K562 (cell line): ENCODE data around the gene DAGLA. TPM values are rescaled to one million over a fixed set of nuclear protein-coding genes. Genes with fewer than 3 reads are reported as not detected.

ENCODE experiments used
- ATAC-seq: fragments of 200-7000 bp; cut with Tn5 transposase; 3 replicates; pipeline ENCODE4 v1.9.1; 2020; ENCODE audit warnings: moderate library complexity
- BruUV-seq: library from RNA; stranded (reverse); fragments of 400-500 nt; replicated peaks from 2 replicates; lab custom pipeline; 2021; lab: Mats Ljungman, UMichigan
- CTCF ChIA-PET: fragments of 300-600 bp; formaldehyde crosslinking; extraction: SDS; loops from one replicate; lab custom pipeline; 2021; ENCODE audit warnings: low intra/inter-chr PET ratio; lab: Yijun Ruan, JAX
- POLR2A ChIA-PET: fragments of 300-600, 350-650 bp; sonication (Branson Sonifier 250); formaldehyde crosslinking; extraction: SDS; loops from one replicate; lab custom pipeline; 2021; ENCODE audit warnings: antibody characterized with exemption, inconsistent platforms; lab: Yijun Ruan, JAX
- DNase-seq, 4 experiments: peaks; one replicate each; pipeline versions ENCODE4 v3.0.0 to v3.0.0-alpha.2; 2011 to 2018; ENCODE audit warnings: low spot score in 3 of 4, mixed read lengths in 3 of 4; ENCODE audit errors: extremely low read depth in 1 of 4
- FAIRE-seq: peaks from 2 replicates; lab custom pipeline; 2011; peaks lifted over from hg19 to GRCh38; lab: Jason Lieb, UNC
- H2AFZ ChIP-seq: 2 replicates; pipeline ENCODE4 v1.6.0; 2011; ENCODE audit warnings: low read depth, low read length, control low read depth, inconsistent platforms
- H3K27ac ChIP-seq: fragments of 200-600 bp; 3 replicates; pipeline ENCODE4 v1.8.0; 2011; ENCODE audit warnings: low read depth, mild to moderate bottlenecking, control low read depth, inconsistent platforms, low read length, moderate library complexity, mixed read lengths; ENCODE audit errors: extremely low read depth
- H3K27me3 ChIP-seq, 2 experiments: fragments of 300-600 bp in 1 of 2; 2 replicates in 1 of 2; 3 replicates in 1 of 2; pipeline versions ENCODE4 v1.6.0 to v1.8.0; 2011; ENCODE audit warnings: inconsistent platforms in 2 of 2, low read length in 2 of 2, mild to moderate bottlenecking in 1 of 2, mixed read lengths in 1 of 2, moderate library complexity in 1 of 2; ENCODE audit not compliant: control insufficient read depth in 2 of 2, insufficient read depth in 2 of 2
- H3K36me3 ChIP-seq: fragments of 300-600 bp; 3 replicates; pipeline ENCODE4 v1.8.0; 2011; ENCODE audit warnings: mild to moderate bottlenecking, low read length, inconsistent platforms; ENCODE audit not compliant: control insufficient read depth, insufficient read depth
- H3K4me1 ChIP-seq, 2 experiments: fragments of 200-600 bp in 1 of 2; replicated peaks in 1 of 2; 2 replicates in 1 of 2; 3 replicates in 1 of 2; pipeline versions ENCODE4 v1.5.1 to v1.8.0; 2011; ENCODE audit warnings: inconsistent platforms in 2 of 2, low read length in 2 of 2, mild to moderate bottlenecking in 1 of 2, mixed read lengths in 1 of 2, moderate library complexity in 1 of 2; ENCODE audit not compliant: control insufficient read depth in 2 of 2, insufficient read depth in 2 of 2
- H3K4me2 ChIP-seq: 2 replicates; pipeline ENCODE4 v1.6.1; 2011; ENCODE audit warnings: low read length, control low read depth, inconsistent platforms, mixed read lengths; ENCODE audit not compliant: insufficient read depth
- H3K4me3 ChIP-seq: fragments of 200-600 bp; sonication (generic), shearing (Covaris generic); 2 replicates; pipeline ENCODE4 v1.5.1; 2016; ENCODE audit warnings: control low read depth, inconsistent platforms
- H3K79me2 ChIP-seq: fragments of 200-600 bp; 3 replicates; pipeline ENCODE4 v1.8.0; 2011; ENCODE audit warnings: low read length, inconsistent platforms; ENCODE audit not compliant: control insufficient read depth, insufficient read depth
- H3K9ac ChIP-seq, 2 experiments: 2 replicates each; pipeline versions ENCODE4 v1.6.0 to v1.6.1; 2011; ENCODE audit warnings: low read depth in 2 of 2, low read length in 2 of 2, control low read depth in 1 of 2, inconsistent platforms in 1 of 2, mild to moderate bottlenecking in 1 of 2, mixed read lengths in 1 of 2; ENCODE audit not compliant: insufficient read depth in 1 of 2
- H3K9me1 ChIP-seq: one replicate; pipeline ENCODE4 v1.6.0; 2011; ENCODE audit warnings: inconsistent platforms, mild to moderate bottlenecking, low read length, moderate library complexity; ENCODE audit not compliant: control insufficient read depth, insufficient read depth
- H3K9me3 ChIP-seq: replicated peaks from 2 replicates; pipeline ENCODE4 v1.5.1; 2011; ENCODE audit warnings: low read depth, low read length, inconsistent platforms; ENCODE audit not compliant: control insufficient read depth, insufficient read depth
- H4K20me1 ChIP-seq: replicated peaks from 2 replicates; pipeline ENCODE4 v1.6.1; 2011; ENCODE audit warnings: low read length, inconsistent platforms, mixed read lengths; ENCODE audit not compliant: control insufficient read depth, insufficient read depth
- BRCA1 ChIP-seq, 2 experiments: fragments of 450-650 bp in 1 of 2; sonication (generic) in 1 of 2; formaldehyde crosslinking in 1 of 2; IDR thresholded peaks; 2 replicates each; pipeline versions ENCODE4 v1.5.0 to v1.6.1; 2017 to 2020; ENCODE audit warnings: mild to moderate bottlenecking in 1 of 2, missing genetic modification reagents in 1 of 2
- CHD1 ChIP-seq: fragments of 200-600 bp; sonication (generic); IDR thresholded peaks from one replicate; pipeline ENCODE4 v1.6.1; 2012; ENCODE audit warnings: mild to moderate bottlenecking, moderate library complexity, low read length, inconsistent platforms
- E2F5 ChIP-seq: sonication (generic); formaldehyde crosslinking; IDR thresholded peaks from 2 replicates; pipeline ENCODE4 v1.8.0; 2022; ENCODE audit warnings: mild to moderate bottlenecking, missing genetic modification reagents
- FOXJ2 ChIP-seq: fragments of 200-800 bp; sonication (Bioruptor generic); IDR thresholded peaks from 2 replicates; pipeline ENCODE4 v1.6.1; 2016; ENCODE audit warnings: missing genetic modification characterization, missing compliant biosample characterization
- GTF2B ChIP-seq: IDR thresholded peaks from 2 replicates; pipeline ENCODE4 v1.6.1; 2011; ENCODE audit not compliant: insufficient read length; ENCODE audit errors: extremely low read depth
- KLF16 ChIP-seq: IDR thresholded peaks from 2 replicates; pipeline ENCODE4 v1.6.1; 2016; ENCODE audit warnings: antibody characterized with exemption
- MTA2 ChIP-seq: fragments of 450-650 bp; IDR thresholded peaks from 2 replicates; pipeline ENCODE4 v1.6.1; 2016; ENCODE audit warnings: low read depth
- MTA3 ChIP-seq: fragments of 450-650 bp; formaldehyde crosslinking; IDR thresholded peaks from 2 replicates; pipeline ENCODE4 v1.6.1; 2017; ENCODE audit warnings: mild to moderate bottlenecking, borderline replicate concordance
- NFATC3 ChIP-seq: fragments of 450-650 bp; IDR thresholded peaks from 2 replicates; pipeline ENCODE4 v1.6.1; 2017; ENCODE audit warnings: mild to moderate bottlenecking
- RAD21 ChIP-seq, 2 experiments: fragments of 250-450 bp in 1 of 2; fragments of 450-650 bp in 1 of 2; sonication (Bioruptor Pico) in 1 of 2; formaldehyde crosslinking in 1 of 2; IDR thresholded peaks in 1 of 2; conservative IDR thresholded peaks in 1 of 2; 2 replicates each; pipeline versions ENCODE4 v1.4.0 to v1.8.0; 2020 to 2022; ENCODE audit warnings: mild to moderate bottlenecking in 2 of 2, moderate library complexity in 1 of 2
- SIN3B ChIP-seq: fragments of 450-650 bp; IDR thresholded peaks from 2 replicates; pipeline ENCODE4 v1.6.1; 2017; ENCODE audit warnings: low read depth, mild to moderate bottlenecking, moderate library complexity
- TFAP4 ChIP-seq: sonication (generic); formaldehyde crosslinking; IDR thresholded peaks from 2 replicates; pipeline ENCODE4 v1.8.0; 2022; ENCODE audit warnings: missing genetic modification reagents, mild to moderate bottlenecking, moderate library complexity, borderline replicate concordance
- TOE1 ChIP-seq, 2 experiments: fragments of 450-650 bp in 1 of 2; sonication (generic) in 1 of 2; formaldehyde crosslinking in 1 of 2; IDR thresholded peaks; 2 replicates each; pipeline versions ENCODE4 v1.7.1 to v1.8.0; 2016 to 2022; ENCODE audit warnings: borderline replicate concordance in 2 of 2, mild to moderate bottlenecking in 2 of 2, antibody characterized with exemption in 1 of 2, inconsistent platforms in 1 of 2, low read depth in 1 of 2, missing genetic modification reagents in 1 of 2, moderate library complexity in 1 of 2
- ZNF79 ChIP-seq: fragments of 250-450 bp; sonication (Bioruptor Pico); IDR thresholded peaks from 2 replicates; pipeline ENCODE4 v1.4.0; 2020; ENCODE audit warnings: low read depth, mild to moderate bottlenecking, moderate library complexity
- WGBS: fragments of 100-300 bp; shearing (Covaris generic); methylation state at CpG from one replicate; pipeline ENCODE4 v1.1.6; 2016; ENCODE audit warnings: low coverage, mixed read lengths; ENCODE audit not compliant: insufficient coverage; ENCODE audit errors: missing lambda C conversion rate; 5-methylcytosine and 5-hydroxymethylcytosine counted together
- in situ Hi-C: fragments of 300-500 bp; cut with MboI; formaldehyde crosslinking; loops from 4 replicates; pipeline ENCODE4 v1.15.0; 2018; ENCODE audit warnings: inconsistent platforms, mixed read lengths
- intact Hi-C: fragments of 100-400 bp; cut with micrococcal nuclease; formaldehyde crosslinking; loops from 2 replicates; pipeline ENCODE4 v1.14.2; 2022
- polyA plus RNA-seq, 8 experiments: library from polyadenylated mRNA; depleted of rRNA in 4 of 8; stranded (reverse) in 5 of 8; unstranded in 3 of 8; fragments of >200 nt; fragmentation: Nextera tagmentation in 2 of 8; fragmentation: Illumina TruSeq in 1 of 8; extraction: Ambion mirVana in 2 of 8; extraction: Trizol in 1 of 8; gene quantifications; 2 replicates each; pipeline versions ENCODE4 v1.2.1 to v1.2.3, GENCODE V29; 2011 to 2014; ENCODE audit warnings: inconsistent platforms in 1 of 8, missing spikeins in 1 of 8
- total RNA-seq, 7 experiments: library from RNA; depleted of rRNA in 6 of 7; stranded (reverse); fragments of >200 nt in 6 of 7; fragmentation: Illumina TruSeq in 2 of 7; extraction: Trizol in 2 of 7; gene quantifications; 2 replicates each; pipeline versions ENCODE4 v1.2.1 to v1.2.3, GENCODE V29; 2011 to 2021; ENCODE audit warnings: low replicate concordance in 1 of 7
- TF ChIP-seq, protein P1 (sequence below): fragments of 450-650 bp; IDR thresholded peaks from 2 replicates; pipeline ENCODE4 v1.6.1; 2018; ENCODE audit warnings: mild to moderate bottlenecking, low read depth; ENCODE audit not compliant: partially characterized antibody

DAGLA gene
- total and polyA plus RNA-seq, 9 of the 15 experiments (the other 6 are each of a cell fraction or from before 2014, with no cell fraction given), result 0.03 to 0.16 (median 0.04) TPM; not detected in 4

DNA sequence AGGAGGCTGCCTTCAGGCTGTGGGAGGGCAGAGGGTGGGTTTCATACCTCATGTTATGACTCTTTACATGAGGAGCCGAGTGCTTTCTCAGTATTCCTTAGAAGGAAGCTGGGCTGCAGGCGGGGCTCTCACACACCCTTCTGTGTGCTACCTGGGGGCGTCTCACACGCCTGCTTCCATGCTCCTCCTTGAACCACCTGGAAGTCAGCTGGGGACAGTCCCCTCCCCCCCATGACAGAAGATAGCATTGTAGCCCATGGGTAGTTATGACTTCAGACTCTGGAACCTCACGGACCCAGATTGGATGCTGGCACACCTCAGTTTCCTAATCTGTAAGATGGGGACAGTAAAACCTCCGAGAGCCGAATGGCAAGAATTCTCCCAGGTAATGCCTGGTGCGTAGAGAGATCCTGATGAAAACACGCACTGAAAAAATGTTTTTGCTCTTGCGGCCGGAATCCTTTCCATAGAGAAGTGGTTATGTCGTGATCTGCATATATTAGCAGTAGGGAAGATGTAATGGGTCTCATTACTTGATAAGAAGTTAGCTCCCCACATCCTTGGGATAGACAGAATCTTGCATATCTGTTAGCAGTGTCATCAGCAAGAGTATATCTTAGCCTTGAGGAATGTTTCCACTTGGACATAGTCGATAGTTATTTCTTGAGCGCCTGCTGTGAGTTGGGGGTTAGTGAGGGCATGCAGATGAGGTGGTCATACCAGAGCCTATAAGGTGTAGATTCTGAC is 4.9 kb downstream of the DAGLA start:
- Histone ChIP-seq H3K4me1 (peaks cover 0 to 13% of the 10 kb centered on the region in 2 experiments; a peak in 2 of 5 replicates), H2AFZ (no peak overlapping the region), H4K20me1 (peaks cover 14% of the 10 kb centered on the region; the same call in 1 of the 2 replicates), H3K4me2 (no peak overlapping the region), H3K79me2 (no peaks in the 10 kb centered on the region), H3K27ac (no peak overlapping the region), H3K9ac (no peak overlapping the region), H3K9me1 (no peaks in the 10 kb centered on the region), H3K4me3 (no peak overlapping the region), H3K9me3 (no peaks in the 10 kb centered on the region), H3K36me3 (no peaks in the 10 kb centered on the region), H3K27me3 (peaks cover 45 to 96% of the 10 kb centered on the region in 2 experiments; a peak in 4 of 5 replicates)
- ChIA-PET CTCF (interaction anchor here (0.6 kb wide), 1 partner anchor 528 kb away, joined by 3 read pairs; no protein-coding TSS in a partner anchor), POLR2A (interaction anchor here (0.6 kb wide), 1 partner anchor 122 kb away, joined by 3 read pairs; no protein-coding TSS in a partner anchor)
- WGBS, result 6% methylated on average over 14 of the region's 14 CpGs
- FAIRE-seq, result no peak
- no TSS peak for BruUV-seq
- in situ Hi-C loops, result loop anchor here (5.0 kb wide), 1 partner anchor 52 kb away; no protein-coding TSS in a partner anchor
- intact Hi-C loops, result no loop called here
- no peak for TF ChIP-seq NFATC3
- TF ChIP-seq SIN3B, result no peak
- no peak for TF ChIP-seq TOE1 (IDR thresholded peaks at IDR 0.05; ENCODE audit: borderline replicate concordance)
- no peak for TF ChIP-seq TOE1 (CRISPR knock-in tag; IDR thresholded peaks at IDR 0.05; ENCODE audit: borderline replicate concordance, low read depth)
- no peak for TF ChIP-seq FOXJ2
- TF ChIP-seq E2F5 (CRISPR knock-in tag), result no peak
- TF ChIP-seq TFAP4, result no peak
- no peak for TF ChIP-seq MTA2
- no peak for TF ChIP-seq BRCA1 (IDR thresholded peaks at IDR 0.05)
- TF ChIP-seq BRCA1 (CRISPR knock-in tag; IDR thresholded peaks at IDR 0.05), result no peak
- TF ChIP-seq, protein P1, sequence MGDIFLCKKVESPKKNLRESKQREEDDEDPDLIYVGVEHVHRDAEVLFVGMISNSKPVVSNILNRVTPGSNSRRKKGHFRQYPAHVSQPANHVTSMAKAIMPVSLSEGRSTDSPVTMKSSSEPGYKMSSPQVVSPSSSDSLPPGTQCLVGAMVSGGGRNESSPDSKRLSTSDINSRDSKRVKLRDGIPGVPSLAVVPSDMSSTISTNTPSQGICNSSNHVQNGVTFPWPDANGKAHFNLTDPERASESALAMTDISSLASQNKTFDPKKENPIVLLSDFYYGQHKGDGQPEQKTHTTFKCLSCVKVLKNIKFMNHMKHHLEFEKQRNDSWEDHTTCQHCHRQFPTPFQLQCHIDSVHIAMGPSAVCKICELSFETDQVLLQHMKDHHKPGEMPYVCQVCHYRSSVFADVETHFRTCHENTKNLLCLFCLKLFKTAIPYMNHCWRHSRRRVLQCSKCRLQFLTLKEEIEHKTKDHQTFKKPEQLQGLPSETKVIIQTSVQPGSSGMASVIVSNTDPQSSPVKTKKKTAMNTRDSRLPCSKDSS, result no peak
- TF ChIP-seq GTF2B, result no peak
- TF ChIP-seq CHD1, result no peak
- no peak for TF ChIP-seq KLF16
- TF ChIP-seq RAD21 (CRISPR knock-in tag; conservative IDR thresholded peaks at IDR 0.05 in 1 of 2, IDR thresholded peaks at IDR 0.05 in 1 of 2), result no peak
- TF ChIP-seq MTA3, result no peak
- no peak for TF ChIP-seq ZNF79 (CRISPR knock-in tag)
- ATAC-seq, result no peak
- DNase-seq, result no peak
